ENCODE measurements around the gene GNAT3. TPM values are rescaled to one million over a fixed set of nuclear protein-coding genes. Genes with fewer than 3 reads are reported as not detected.

The GNAT3 gene
- total and polyA plus RNA-seq, 2 donors (not counting 3 experiments of a cell fraction or from before 2014, with no cell fraction given): not detected

- intact Hi-C loops (cut with micrococcal nuclease) (no loop called here), dilution Hi-C loops (cut with MboI; ENCODE audit: extremely low pct_ligation_motif_present, low sequenced_read_pairs) (no loop called here)
- Histone ChIP-seq H3K79me2 (ENCODE audit: control insufficient read depth, insufficient read depth, low read length) (no peaks in the 10 kb centered on the region), H3K4me1 (ENCODE audit: control insufficient read depth, extremely low read depth, insufficient read depth, low read length) (no peaks in the 10 kb centered on the region), H3K36me3 (ENCODE audit: control insufficient read depth in 2 of 2, extremely low read depth in 1 of 2, insufficient read depth in 2 of 2, low read length in 2 of 2) (no peaks in the 10 kb centered on the region), H3K9me3 (replicated peaks; ENCODE audit: control insufficient read depth, insufficient read depth, low read length) (no peaks in the 10 kb centered on the region), H3K9me1 (replicated peaks; ENCODE audit: control insufficient read depth, extremely low read depth, insufficient read depth, low read length) (no peaks in the 10 kb centered on the region), H4K20me1 (replicated peaks; ENCODE audit: control insufficient read depth, extremely low read depth, insufficient read depth, low read length) (no peaks in the 10 kb centered on the region), H3K4me3 (replicated peaks in 1 of 3; ENCODE audit: insufficient read depth in 1 of 3, low read depth in 1 of 3, low read length in 3 of 3) (no peak overlapping the region), H2AFZ (ENCODE audit: low read depth, low read length) (no peak overlapping the region), H3K27me3 (ENCODE audit: control insufficient read depth in 2 of 2, insufficient read depth in 2 of 2, low read length in 2 of 2) (no peaks in the 10 kb centered on the region), H3K9ac (replicated peaks; ENCODE audit: extremely low read depth, insufficient read depth, low read length) (no peak overlapping the region), H3K4me2 (ENCODE audit: insufficient read depth, low read length) (no peak overlapping the region), H3K27ac (ENCODE audit: insufficient read depth, low read depth, low read length) (no peak overlapping the region)
- BruUV-seq (replicated peaks): no TSS peak
- CTCF ChIA-PET: interaction anchor here (1.0 to 1.3 kb wide), 2 partner anchors 13 to 356 kb away, joined by 3 to 4 read pairs; no protein-coding TSS in a partner anchor
- DNase-seq (ENCODE audit: low read depth, low spot score) (no peak), FAIRE-seq (no peak)
- TF ChIP-seq JUN (IDR thresholded peaks at IDR 0.05; ENCODE audit: borderline replicate concordance, insufficient read depth, insufficient read length, low read depth) (no peak), FOS (IDR thresholded peaks at IDR 0.05; ENCODE audit: borderline replicate concordance, insufficient read depth, low read length) (no peak), MYC (IDR thresholded peaks at IDR 0.05; ENCODE audit: low read depth, low read length) (no peak), GATA2 (IDR thresholded peaks at IDR 0.05; ENCODE audit: insufficient read depth, insufficient read length, low read depth, low read length) (no peak), CTCF (IDR thresholded peaks at IDR 0.05; ENCODE audit: extremely low read depth in 1 of 2, insufficient read depth in 1 of 2, low read depth in 1 of 2, low read length in 2 of 2) (no peak), MAX (IDR thresholded peaks at IDR 0.05; ENCODE audit: insufficient read depth, insufficient read length) (no peak), POLR2A (IDR thresholded peaks at IDR 0.05; ENCODE audit: low read depth, low read length) (no peak), EZH2 (IDR thresholded peaks at IDR 0.05; ENCODE audit: borderline replicate concordance, low read depth, low read length, severe bottlenecking) (no peak), POLR2AphosphoS5 (IDR thresholded peaks at IDR 0.05; ENCODE audit: insufficient read depth, low read depth, low read length) (no peak)
- POLR2A ChIA-PET: no interaction called here
These were observed 96.8 kb downstream of the GNAT3 start for GRCh38 chr7:80415114-80415513.

All from endothelial cell of umbilical vein (primary cell).